ENCODE data around the gene OR51E2. TPM values are rescaled to one million over a fixed set of nuclear protein-coding genes. Genes with fewer than 3 reads are reported as not detected.
A peak's percentile ranks its signal among the peaks of the same experiment; 100 is the strongest.

Gene OR51E2
- total and polyA plus RNA-seq, 7 donors = 0.63 to 24.8 (median 2.5) TPM; not detected in 2

- Histone ChIP-seq H3K27ac (no peak overlapping the region), H3K9me3 (no peaks in the 10 kb centered on the region), H3K4me1 (peaks cover 0 to 26% (median 17%) of the 10 kb centered on the region in 4 donors), H3K27me3 (no peaks in the 10 kb centered on the region), H3K36me3 (no peaks in the 10 kb centered on the region), H3K4me3 (no peak overlapping the region)
- no peak for DNase-seq
- WGBS, 2 donors = 92% methylated on average over 6 of the region's 6 CpGs
- TF ChIP-seq EP300 (IDR thresholded peaks at IDR 0.05) (no peak), POLR2AphosphoS5 (IDR thresholded peaks at IDR 0.05) (no peak), CTCF (IDR thresholded peaks at IDR 0.05) (no peak), POLR2A (IDR thresholded peaks at IDR 0.05) (no peak)
- intact Hi-C loops (cut with DNase I) = loop anchor here (5.0 kb wide), 2 partner anchors 57 to 367 kb away; partner anchors contain the start of gene OR51E2
Observed at GRCh38 chr11:4639931-4640330, 57.7 kb downstream of the OR51E2 start.

GRCh38 chr11:4637662-4638047 is 60.0 kb downstream of the OR51E2 start:
- intact Hi-C loops (cut with DNase I) = loop anchor here (5.0 kb wide), 1 partner anchor 370 kb away; no protein-coding TSS in a partner anchor
- Histone ChIP-seq H3K27ac (no peak overlapping the region), H3K9me3 (no peaks in the 10 kb centered on the region), H3K27me3 (no peaks in the 10 kb centered on the region), H3K4me3 (no peak overlapping the region), H3K4me1 (peaks cover 0 to 12% (median 3%) of the 10 kb centered on the region in 4 donors), H3K36me3 (no peaks in the 10 kb centered on the region)
- no peak for TF ChIP-seq POLR2A (IDR thresholded peaks at IDR 0.05)
- no peak for TF ChIP-seq CTCF (IDR thresholded peaks at IDR 0.05)
- TF ChIP-seq EP300 (IDR thresholded peaks at IDR 0.05) = no peak
- no peak for TF ChIP-seq POLR2AphosphoS5 (IDR thresholded peaks at IDR 0.05)
- WGBS, 2 donors = 87 to 91% methylated on average over 3 of the region's 3 CpGs
- DNase-seq = no peak

GRCh38 chr11:4636962-4637661 is 60.5 kb downstream of the OR51E2 start, which contains the start of gene OR51D1:
TSS of gene OR51D1 (plus strand) at chr11:4637477. CDS start at chr11:4639791, 2,314 bp downstream.
- intact Hi-C loops (cut with DNase I) = loop anchor here (1.0 to 5.0 kb wide), 2 partner anchors 189 to 370 kb away; no protein-coding TSS in a partner anchor
- Histone ChIP-seq H3K27me3 (no peaks in the 10 kb centered on the region), H3K36me3 (no peaks in the 10 kb centered on the region), H3K4me1 (peaks cover 0 to 12% (median 3%) of the 10 kb centered on the region in 4 donors), H3K27ac (no peak within 1 kb of the TSS), H3K9me3 (no peaks in the 10 kb centered on the region), H3K4me3 (peak within 1 kb of the TSS in 2 of 4 donors; percentile 35)
- DNase-seq = peak; percentile 80
- TF ChIP-seq EP300 (IDR thresholded peaks at IDR 0.05) (no peak), POLR2AphosphoS5 (IDR thresholded peaks at IDR 0.05) (no peak), CTCF (IDR thresholded peaks at IDR 0.05) (peak; percentile 62 to 90 (median 85))
- 32 to 36% methylated on average over 21 of the region's 21 CpGs for WGBS, 2 donors

DNA sequence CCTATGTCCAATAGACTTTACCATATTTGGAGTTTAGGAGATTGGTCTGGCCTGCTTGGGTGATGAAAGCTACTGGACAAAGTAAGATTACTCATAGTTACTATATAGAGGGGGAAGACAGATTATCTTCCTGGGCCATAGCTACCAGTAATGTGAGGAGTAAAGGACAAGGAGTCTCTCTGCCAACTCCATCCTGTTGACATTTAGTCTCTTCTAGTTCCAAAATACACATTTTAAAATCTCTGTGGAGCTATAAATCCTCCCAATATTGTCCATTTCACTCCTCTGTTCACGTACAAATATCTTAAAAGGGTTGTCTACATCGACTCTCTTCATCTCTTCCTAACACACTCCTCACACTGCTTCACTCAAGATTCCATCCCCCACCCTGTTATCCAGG is 61.5 kb downstream of the OR51E2 start:
- no peak for DNase-seq
- intact Hi-C loops (cut with DNase I) = loop anchor here (1.0 to 5.0 kb wide), 2 partner anchors 190 to 371 kb away; no protein-coding TSS in a partner anchor
- no peaks in the 10 kb centered on the region for H3K36me3 ChIP-seq
- H3K4me3 ChIP-seq = no peak overlapping the region
- H3K27me3 ChIP-seq = no peaks in the 10 kb centered on the region
- TF ChIP-seq POLR2AphosphoS5 (IDR thresholded peaks at IDR 0.05) = no peak
- no peak for TF ChIP-seq POLR2A (IDR thresholded peaks at IDR 0.05)
- no peak for TF ChIP-seq CTCF (IDR thresholded peaks at IDR 0.05)
- no peak for TF ChIP-seq EP300 (IDR thresholded peaks at IDR 0.05)
- H3K4me1 ChIP-seq = peaks cover 0 to 12% (median 3%) of the 10 kb centered on the region in 4 donors
- no peak overlapping the region for H3K27ac ChIP-seq
- no peaks in the 10 kb centered on the region for H3K9me3 ChIP-seq
- 56 to 82% methylated on average over 2 of the region's 2 CpGs for WGBS, 2 donors

Other genes starting within 250 kb of the OR51E2 start
- gene OR52K2, start 248.6 kb downstream of the OR51E2 start, total RNA-seq = under 1 TPM in 1 of 4 donors, not detected in 3; 0.41 TPM
- not detected for gene OR52K2, start 248.6 kb downstream of the OR51E2 start, polyA plus RNA-seq
- gene OR52K1, start 215.2 kb downstream of the OR51E2 start, total RNA-seq = under 1 TPM in 1 of 4 donors, not detected in 3; 0.14 TPM
- gene OR52K1, start 215.2 kb downstream of the OR51E2 start, polyA plus RNA-seq = not detected
- not detected for gene OR52M1, start 152.7 kb downstream of the OR51E2 start, total RNA-seq
- not detected for gene OR52M1, start 152.7 kb downstream of the OR51E2 start, polyA plus RNA-seq
- not detected for gene OR52I2, start 116.1 kb downstream of the OR51E2 start, total RNA-seq
- gene OR52I2, start 116.1 kb downstream of the OR51E2 start, polyA plus RNA-seq = not detected
- gene OR52I1, start 103.8 kb downstream of the OR51E2 start, total RNA-seq = not detected
- gene OR52I1, start 103.8 kb downstream of the OR51E2 start, polyA plus RNA-seq = not detected
- gene TRIM68, start 89.6 kb downstream of the OR51E2 start, total RNA-seq = 10 to 100 TPM in 3 of 4 donors, 1 to 10 TPM in 1; 8.9 to 15.0 (median 11.7) TPM
- gene TRIM68, start 89.6 kb downstream of the OR51E2 start, polyA plus RNA-seq = 10 to 100 TPM in 2 of 3 donors, 1 to 10 TPM in 1; 6.0 to 12.9 (median 11.6) TPM
- not detected for gene OR51D1, start 60.4 kb downstream of the OR51E2 start, total RNA-seq
- gene OR51D1, start 60.4 kb downstream of the OR51E2 start, polyA plus RNA-seq = not detected
- 1 to 10 TPM in 3 of 4 donors, under 1 TPM in 1; 0.33 to 2.2 (median 1.6) TPM for gene OR51E1, start 53.9 kb downstream of the OR51E2 start, total RNA-seq
- under 1 TPM in 2 of 3 donors, not detected in 1; 0.23 to 0.50 TPM for gene OR51E1, start 53.9 kb downstream of the OR51E2 start, polyA plus RNA-seq
- gene MMP26, start 6.9 kb upstream of the OR51E2 start, total RNA-seq = not detected
- gene MMP26, start 6.9 kb upstream of the OR51E2 start, polyA plus RNA-seq = not detected
- not detected for gene OR51F1, start 72.1 kb upstream of the OR51E2 start, total RNA-seq
- gene OR51F1, start 72.1 kb upstream of the OR51E2 start, polyA plus RNA-seq = not detected
- not detected for gene OR52R1, start 106.5 kb upstream of the OR51E2 start, total RNA-seq
- gene OR52R1, start 106.5 kb upstream of the OR51E2 start, polyA plus RNA-seq = not detected
- not detected for gene OR51F2, start 123.5 kb upstream of the OR51E2 start, total RNA-seq
- gene OR51F2, start 123.5 kb upstream of the OR51E2 start, polyA plus RNA-seq = not detected
- gene OR51S1, start 151.4 kb upstream of the OR51E2 start, total RNA-seq = not detected
- gene OR51S1, start 151.4 kb upstream of the OR51E2 start, polyA plus RNA-seq = not detected
- gene OR51T1, start 184.0 kb upstream of the OR51E2 start, total RNA-seq = not detected
- not detected for gene OR51T1, start 184.0 kb upstream of the OR51E2 start, polyA plus RNA-seq
- gene OR51A7, start 205.9 kb upstream of the OR51E2 start, total RNA-seq = not detected
- gene OR51A7, start 205.9 kb upstream of the OR51E2 start, polyA plus RNA-seq = not detected
- gene OR51G2, start 221.5 kb upstream of the OR51E2 start, total RNA-seq = not detected
- not detected for gene OR51G2, start 221.5 kb upstream of the OR51E2 start, polyA plus RNA-seq
- gene OR51G1, start 226.5 kb upstream of the OR51E2 start, total RNA-seq = not detected
- gene OR51G1, start 226.5 kb upstream of the OR51E2 start, polyA plus RNA-seq = not detected
- gene OR51A4, start 249.8 kb upstream of the OR51E2 start, total RNA-seq = not detected
- not detected for gene OR51A4, start 249.8 kb upstream of the OR51E2 start, polyA plus RNA-seq

All from sigmoid colon (tissue), 7 donors.